ENCODE measurements around the gene P2RY6.

Gene P2RY6

DNA sequence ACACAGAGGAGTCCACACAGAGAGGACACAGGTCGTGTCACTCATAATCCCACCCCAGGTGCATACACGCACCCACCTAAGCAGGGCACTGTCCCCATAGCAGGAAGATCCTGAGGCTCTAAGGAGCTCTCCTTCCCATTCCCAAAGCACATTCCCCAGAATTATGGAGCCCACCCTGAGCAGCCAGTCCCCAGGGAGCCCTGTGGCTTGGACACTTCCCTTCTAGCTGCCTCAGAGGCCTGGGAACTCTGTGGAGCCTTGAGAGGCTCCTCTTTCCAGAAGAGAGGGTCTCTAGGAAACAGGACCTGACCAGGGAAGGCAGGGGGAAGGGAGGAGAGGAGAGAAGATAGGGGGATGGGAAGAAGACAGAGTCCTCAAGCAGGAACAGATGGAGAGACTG lies 65.7 kb downstream of the P2RY6 start:
- no peak for DNase-seq (ENCODE audit: low read depth)

DNA sequence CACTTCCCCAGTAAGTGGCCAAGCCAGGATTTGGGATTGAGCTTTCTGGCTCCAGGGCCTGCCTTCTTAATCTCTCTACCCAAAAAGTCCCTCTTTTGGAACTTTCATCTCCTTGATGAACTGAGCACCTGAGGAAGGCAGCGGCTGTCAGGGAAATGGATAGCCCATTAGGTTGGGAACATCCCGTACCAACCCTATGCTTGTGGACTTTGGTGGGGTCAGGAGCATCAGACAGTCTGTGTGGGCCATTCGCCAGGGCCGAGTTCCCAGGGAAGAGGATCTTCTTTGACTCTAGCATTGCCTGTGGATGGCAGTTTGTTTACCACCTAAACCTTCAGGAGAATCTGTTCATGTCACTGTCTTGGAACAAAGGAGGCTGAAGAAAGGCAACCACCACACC lies 66.1 kb downstream of the P2RY6 start:
- DNase-seq (ENCODE audit: low read depth), result no peak

DNA sequence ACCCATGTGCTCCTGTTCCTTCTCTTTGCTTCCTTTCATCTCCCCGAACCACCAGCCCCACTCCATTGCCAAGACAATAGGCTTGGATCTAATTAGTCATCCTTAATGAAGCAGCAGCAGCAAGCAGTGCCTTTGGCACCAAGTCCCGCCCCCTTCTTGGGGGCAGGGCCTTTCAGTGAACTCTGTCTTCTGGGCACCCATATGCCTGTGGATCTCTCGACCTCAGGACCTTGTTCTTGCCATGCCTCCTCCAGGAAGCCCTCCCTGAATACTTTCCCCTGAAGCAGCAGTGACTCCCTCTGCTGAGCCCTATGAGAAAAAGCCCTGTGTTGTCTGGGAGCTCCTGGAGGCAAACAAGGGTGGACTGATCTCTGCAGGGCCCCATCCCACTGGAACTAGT lies 68.0 kb downstream of the P2RY6 start:
- no peak for DNase-seq (ENCODE audit: low read depth)

DNA sequence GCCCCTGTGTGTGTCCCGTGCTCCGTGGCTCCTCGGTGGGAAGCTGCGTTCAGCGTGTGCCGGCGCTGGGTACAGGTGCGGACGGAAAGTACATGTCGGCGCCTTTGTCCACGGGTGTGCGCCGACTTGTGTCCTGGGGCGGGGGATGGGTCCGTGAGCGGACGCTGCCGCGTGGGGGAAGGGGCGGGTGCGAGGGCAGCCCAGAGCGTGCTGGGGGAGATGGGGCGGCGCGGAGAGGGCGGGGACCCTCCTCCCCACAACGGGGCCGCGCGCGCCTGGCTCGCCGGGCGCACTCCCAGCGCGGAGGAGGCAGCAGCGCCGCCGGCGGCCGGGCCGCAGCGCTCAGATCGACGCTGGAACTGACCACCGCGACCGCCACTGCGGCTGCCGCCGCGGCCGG lies 70.5 kb downstream of the P2RY6 start:
- no peak for DNase-seq (ENCODE audit: low read depth)

DNA sequence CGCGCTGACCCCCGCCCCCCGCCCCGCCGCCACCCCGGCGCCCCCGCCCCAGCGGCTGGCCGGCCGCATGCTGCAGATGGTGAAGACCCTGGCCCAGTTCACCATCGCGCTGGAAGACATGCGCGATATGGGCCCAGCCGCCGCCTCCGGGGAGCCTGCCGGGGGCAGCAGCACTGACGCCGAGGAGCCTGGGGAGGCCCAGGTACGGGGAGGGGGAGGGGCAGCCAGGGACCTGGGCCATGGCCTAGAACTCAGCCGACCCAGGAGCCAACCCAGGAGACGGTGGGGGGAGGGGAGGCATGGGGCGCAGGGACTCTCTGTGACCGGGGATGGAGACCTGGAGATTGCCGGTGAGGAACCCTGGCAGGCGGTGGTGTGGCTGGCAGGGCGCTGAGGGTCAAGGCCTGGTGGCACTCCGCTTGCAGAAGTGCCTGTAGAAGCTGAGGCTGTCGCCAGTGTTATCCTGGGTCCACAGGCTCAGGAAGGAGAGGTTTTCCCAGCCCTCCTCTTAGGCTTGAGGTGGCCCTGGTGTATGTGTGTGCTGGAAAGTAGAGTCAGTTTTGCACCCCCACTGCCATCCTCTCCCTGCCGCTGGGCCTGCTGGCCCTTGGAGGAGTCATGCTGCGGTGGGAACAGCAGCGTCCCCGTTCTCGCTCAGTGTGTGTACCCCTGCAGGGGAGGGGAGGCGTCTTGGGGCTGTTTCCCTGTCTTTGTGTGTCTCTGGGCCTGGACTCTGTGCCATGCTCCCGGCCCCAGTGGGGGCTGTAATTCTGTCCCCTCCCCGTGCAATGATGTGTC lies 71.1 kb downstream of the P2RY6 start:
- DNase-seq (ENCODE audit: low read depth), result no peak

DNA sequence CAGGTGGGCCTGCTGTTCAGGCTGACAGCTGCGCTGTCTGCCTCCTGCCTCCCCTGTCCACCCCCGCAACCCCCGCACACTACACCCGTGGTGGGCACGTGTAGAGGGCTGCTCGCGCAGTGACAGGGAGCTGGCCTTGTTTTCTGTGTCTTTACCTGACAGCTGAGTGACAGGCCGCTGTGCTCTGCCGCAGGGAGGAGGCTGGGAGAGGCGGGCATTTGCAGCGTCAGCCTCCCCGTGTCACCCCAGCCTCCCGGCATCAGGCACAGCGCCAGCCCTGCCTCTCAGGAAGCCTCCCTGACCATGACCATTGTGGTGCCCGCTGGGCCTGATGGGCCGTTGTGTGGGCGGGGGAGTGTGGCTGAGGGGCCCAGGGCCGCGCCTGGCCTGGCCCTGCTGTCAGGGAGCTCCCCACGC lies 72.1 kb downstream of the P2RY6 start:
- no peak for DNase-seq (ENCODE audit: low read depth)

DNA sequence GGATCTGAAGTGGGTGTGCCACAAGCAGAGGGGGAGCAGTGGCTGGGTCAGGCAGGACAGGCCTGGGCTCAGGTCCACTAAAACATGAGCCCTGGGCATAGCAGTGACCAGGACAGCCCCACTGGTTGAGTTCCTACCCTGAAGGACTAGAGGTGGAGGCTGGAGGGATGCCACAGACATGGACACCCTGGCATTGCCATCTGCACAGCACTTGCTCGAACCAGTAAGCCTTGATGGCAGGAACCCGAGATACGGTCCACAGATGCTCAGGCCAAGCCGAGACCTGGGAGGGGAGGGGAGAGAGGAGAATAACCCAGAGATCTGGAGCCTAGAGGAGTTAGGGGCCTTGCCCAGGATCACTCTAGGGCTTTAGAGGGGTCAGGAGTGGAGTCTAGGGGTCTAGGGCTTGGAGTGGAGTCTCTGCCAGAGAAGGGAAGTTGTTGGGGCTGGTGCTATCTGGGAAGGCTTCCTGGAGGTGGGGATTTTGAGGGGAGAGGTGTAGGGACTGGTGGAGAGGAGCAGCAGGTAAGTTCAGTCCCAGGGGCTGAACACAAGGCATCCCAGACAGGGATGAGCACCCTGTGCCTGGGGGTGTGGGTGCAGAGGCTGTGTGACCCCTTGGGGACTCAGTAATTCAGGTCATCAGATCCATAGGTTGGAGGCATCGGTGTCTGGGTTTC lies 73.5 kb downstream of the P2RY6 start:
- no peak for DNase-seq (ENCODE audit: low read depth)

DNA sequence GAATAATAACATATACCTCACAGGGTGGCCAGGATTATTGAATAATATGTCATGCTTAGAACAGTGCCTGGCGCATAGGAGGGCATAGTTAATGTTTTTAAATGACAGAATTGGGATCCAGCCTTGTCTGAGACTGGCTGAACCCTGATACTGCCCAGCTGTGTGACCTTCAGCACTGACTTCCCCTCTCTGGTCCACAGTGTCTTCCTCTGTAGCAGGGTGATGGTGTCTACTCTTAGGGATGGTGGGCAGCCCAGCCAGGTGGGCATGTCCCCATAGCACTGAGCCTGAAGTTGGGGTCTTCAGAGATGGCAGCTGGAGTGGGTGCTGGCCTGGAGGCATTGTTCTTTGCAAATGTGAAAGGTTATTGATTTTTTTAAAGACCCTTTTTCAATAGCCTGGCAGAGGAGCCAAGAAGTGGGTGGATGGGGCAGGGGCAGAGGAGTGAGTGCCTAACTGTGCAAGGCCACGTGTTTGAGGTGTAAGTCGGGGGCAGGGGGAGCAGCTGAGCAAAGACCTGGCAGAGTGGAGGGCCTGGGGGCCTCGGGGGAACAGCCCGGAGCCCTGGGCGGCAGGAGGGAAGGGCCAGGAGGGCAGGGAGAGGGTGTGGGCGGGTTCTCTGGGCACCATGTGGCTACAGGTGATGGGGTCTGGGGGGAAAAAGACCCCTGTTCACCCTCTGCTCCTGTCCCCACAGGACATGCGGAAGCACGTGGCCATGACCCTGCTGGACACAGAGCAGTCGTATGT lies 74.2 kb downstream of the P2RY6 start:
- no peak for DNase-seq (ENCODE audit: low read depth)

DNA sequence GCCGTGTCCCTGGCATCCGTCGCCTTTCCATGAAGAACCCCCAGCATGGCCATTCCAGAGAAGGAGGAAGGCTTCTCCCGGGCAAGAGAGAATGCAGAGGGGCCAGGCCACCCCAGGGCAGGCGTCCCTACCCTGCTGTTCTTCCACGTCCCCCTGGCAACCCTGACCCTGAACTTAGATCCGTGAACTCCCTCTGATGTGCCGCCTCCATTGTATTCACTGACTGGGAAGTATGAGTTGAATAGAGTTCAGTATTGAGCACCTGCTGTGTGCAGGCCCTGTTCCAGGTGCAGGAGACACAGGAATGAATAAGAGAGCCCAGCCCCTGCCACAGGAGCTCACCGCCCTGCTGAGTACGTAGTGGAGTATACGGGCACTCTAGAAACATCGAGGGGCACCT lies 74.9 kb downstream of the P2RY6 start:
- DNase-seq (ENCODE audit: low read depth), result no peak

Measured in activated T-helper 1 cell treated with Interleukin-2 at 50 U/mL for 16 hours (primary cell).